ENCODE measurements around the gene STBD1. TPM values are rescaled to one million over a fixed set of nuclear protein-coding genes. Genes with fewer than 3 reads are reported as not detected.

STBD1 gene
- total RNA-seq, 1 donor from 2014 or later: 7.4 TPM

GRCh38 chr4:76292730-76293129 lies 13.8 kb upstream of the STBD1 start:
- Histone ChIP-seq H3K36me3 (ENCODE audit: control insufficient read depth, insufficient read depth, low read length) (no peaks in the 10 kb centered on the region), H3K4me3 (ENCODE audit: low read depth, low read length) (no peak overlapping the region), H3K27me3 (ENCODE audit: control insufficient read depth, insufficient read depth, low read length) (no peaks in the 10 kb centered on the region)
- no peak for TF ChIP-seq CTCF (IDR thresholded peaks at IDR 0.05; ENCODE audit: insufficient read depth, low read length, poor library complexity, severe bottlenecking)
- DNase-seq (ENCODE audit: low read depth): no peak

- H3K4me3 ChIP-seq (ENCODE audit: low read depth, low read length): no peak overlapping the region
- no peaks in the 10 kb centered on the region for H3K27me3 ChIP-seq (ENCODE audit: control insufficient read depth, insufficient read depth, low read length)
- DNase-seq (ENCODE audit: low read depth): no peak
- no peak for TF ChIP-seq CTCF (IDR thresholded peaks at IDR 0.05; ENCODE audit: insufficient read depth, low read length, poor library complexity, severe bottlenecking)
- H3K36me3 ChIP-seq (ENCODE audit: control insufficient read depth, insufficient read depth, low read length): no peaks in the 10 kb centered on the region
These were observed 12.8 kb upstream of the STBD1 start for GRCh38 chr4:76293772-76294171.

- TF ChIP-seq CTCF (IDR thresholded peaks at IDR 0.05; ENCODE audit: insufficient read depth, low read length, poor library complexity, severe bottlenecking): no peak
- no peaks in the 10 kb centered on the region for H3K27me3 ChIP-seq (ENCODE audit: control insufficient read depth, insufficient read depth, low read length)
- H3K4me3 ChIP-seq (ENCODE audit: low read depth, low read length): no peak overlapping the region
- no peak for DNase-seq (ENCODE audit: low read depth)
- H3K36me3 ChIP-seq (ENCODE audit: control insufficient read depth, insufficient read depth, low read length): no peaks in the 10 kb centered on the region
These were observed 10.2 kb upstream of the STBD1 start for GRCh38 chr4:76296286-76296820.

- no peak for TF ChIP-seq CTCF (IDR thresholded peaks at IDR 0.05; ENCODE audit: insufficient read depth, low read length, poor library complexity, severe bottlenecking)
These were observed 8.3 kb upstream of the STBD1 start for GRCh38 chr4:76298227-76298626.

GRCh38 chr4:76300012-76300411 lies 6.5 kb upstream of the STBD1 start:
- no peak overlapping the region for H3K4me3 ChIP-seq (ENCODE audit: low read depth, low read length)
- no peak for TF ChIP-seq CTCF (IDR thresholded peaks at IDR 0.05; ENCODE audit: insufficient read depth, low read length, poor library complexity, severe bottlenecking)
- no peak for DNase-seq (ENCODE audit: low read depth)
- no peaks in the 10 kb centered on the region for H3K27me3 ChIP-seq (ENCODE audit: control insufficient read depth, insufficient read depth, low read length)
- no peaks in the 10 kb centered on the region for H3K36me3 ChIP-seq (ENCODE audit: control insufficient read depth, insufficient read depth, low read length)

More at GRCh38 chr4:76298227-76298626, 8.3 kb upstream of the STBD1 start:
- Histone ChIP-seq H3K4me3 (ENCODE audit: low read depth, low read length) (no peak overlapping the region), H3K27me3 (ENCODE audit: control insufficient read depth, insufficient read depth, low read length) (no peaks in the 10 kb centered on the region), H3K36me3 (ENCODE audit: control insufficient read depth, insufficient read depth, low read length) (no peaks in the 10 kb centered on the region)
- no peak for DNase-seq (ENCODE audit: low read depth)

- Histone ChIP-seq H3K4me3 (ENCODE audit: low read depth, low read length) (no peak overlapping the region), H3K27me3 (ENCODE audit: control insufficient read depth, insufficient read depth, low read length) (no peaks in the 10 kb centered on the region), H3K36me3 (ENCODE audit: control insufficient read depth, insufficient read depth, low read length) (no peaks in the 10 kb centered on the region)
- DNase-seq (ENCODE audit: low read depth): peak; percentile 88
- TF ChIP-seq CTCF (IDR thresholded peaks at IDR 0.05; ENCODE audit: insufficient read depth, low read length, poor library complexity, severe bottlenecking): no peak
These were observed 5.3 kb upstream of the STBD1 start for GRCh38 chr4:76301068-76301774.
